CD4-positive, alpha-beta T cell (primary cell): ENCODE measurements around the gene UXS1. TPM values are rescaled to one million over a fixed set of nuclear protein-coding genes. Genes with fewer than 3 reads are reported as not detected.

ENCODE experiments used
- ATAC-seq: fragments of 200-7000 bp; cut with Tn5 transposase; one replicate; pipeline ENCODE4 v1.10.0; 2022; ENCODE audit warnings: mild to moderate bottlenecking; ENCODE audit not compliant: poor library complexity
- CTCF ChIA-PET: fragments of 350-600 bp; sonication (Branson Sonifier 250); formaldehyde crosslinking; loops from one replicate; lab custom pipeline; 2021; ENCODE audit warnings: antibody characterized with exemption, inconsistent platforms; lab: Charles Lee
- POLR2A ChIA-PET: fragments of 350-600 bp; sonication (Branson Sonifier 250); formaldehyde crosslinking; loops from one replicate; lab custom pipeline; 2021; ENCODE audit warnings: antibody characterized with exemption, inconsistent platforms; lab: Charles Lee
- DNase-seq, 14 experiments: peaks; one replicate each; pipeline ENCODE4 v3.0.0-alpha.2; 2013 to 2020; ENCODE audit warnings: mixed read lengths in 2 of 14
- H3K27ac ChIP-seq, 2 donors: one replicate each; pipeline versions ENCODE4 v1.5.1 to v1.7.0; 2013; ENCODE audit warnings: low read length in 2 of 2, low read depth in 1 of 2, mild to moderate bottlenecking in 1 of 2
- H3K27me3 ChIP-seq, 2 experiments: 1 replicate in 1 of 2; 2 replicates in 1 of 2; pipeline versions ENCODE4 v1.6.1 to v1.7.0; 2013; ENCODE audit warnings: low read length in 2 of 2, control low read depth in 1 of 2, mild to moderate bottlenecking in 1 of 2, moderate library complexity in 1 of 2; ENCODE audit not compliant: insufficient read depth in 2 of 2, control insufficient read depth in 1 of 2
- H3K36me3 ChIP-seq: one replicate; pipeline ENCODE4 v1.6.1; 2013; ENCODE audit warnings: low read length, control low read depth; ENCODE audit not compliant: insufficient read depth
- H3K4me1 ChIP-seq: one replicate; pipeline ENCODE4 v1.6.1; 2013; ENCODE audit warnings: low read length, control low read depth; ENCODE audit not compliant: insufficient read depth
- H3K4me3 ChIP-seq: one replicate; pipeline ENCODE4 v1.5.1; 2013; ENCODE audit warnings: mild to moderate bottlenecking, low read length, moderate library complexity
- H3K9me3 ChIP-seq, 2 experiments: 1 replicate in 1 of 2; 2 replicates in 1 of 2; pipeline versions ENCODE4 v1.6.1 to v1.7.0; 2013; ENCODE audit warnings: low read length in 2 of 2, mild to moderate bottlenecking in 2 of 2, control low read depth in 1 of 2, moderate library complexity in 1 of 2; ENCODE audit not compliant: control insufficient read depth in 1 of 2, insufficient read depth in 1 of 2
- H3K27ac Mint-ChIP-seq: one replicate; pipeline ENCODE4 v1.8.0; 2020; ENCODE audit warnings: mixed read lengths
- H3K27me3 Mint-ChIP-seq: one replicate; pipeline ENCODE4 v1.8.0; 2021; ENCODE audit warnings: mixed read lengths
- H3K36me3 Mint-ChIP-seq: one replicate; pipeline ENCODE4 v1.8.0; 2021; ENCODE audit warnings: low read depth, mixed read lengths
- H3K4me1 Mint-ChIP-seq: one replicate; pipeline ENCODE4 v1.8.0; 2021; ENCODE audit warnings: low read depth, mixed read lengths
- H3K4me3 Mint-ChIP-seq: one replicate; pipeline ENCODE4 v1.8.0; 2020; ENCODE audit warnings: mild to moderate bottlenecking, mixed read lengths
- H3K9me3 Mint-ChIP-seq: one replicate; pipeline ENCODE4 v1.8.0; 2020; ENCODE audit warnings: mixed read lengths
- CTCF ChIP-seq: fragments of 200-600 bp; IDR thresholded peaks from one replicate; pipeline ENCODE4 v1.8.0; 2022; ENCODE audit warnings: antibody characterized with exemption, mild to moderate bottlenecking
- intact Hi-C, 2 experiments: fragments of 100-400 bp; cut with DNase I in 1 of 2; cut with micrococcal nuclease in 1 of 2; formaldehyde crosslinking; loops; one replicate each; pipeline versions ENCODE4 v1.15.1 to v1.9.0; 2023 to 2025; cut with DNase I, micrococcal nuclease
- total RNA-seq, 174 experiments: library from RNA in 2 of 174; stranded (reverse) in 2 of 174; gene quantifications; one replicate each; pipeline ENCODE4 v1.2.3 and lab custom pipeline; 2021 to 2026

Gene UXS1
- total RNA-seq, 2 experiments from 2014 or later, result 59.3 to 67.1 TPM

- Mint-ChIP-seq H3K36me3 (peaks cover 45% of the 10 kb centered on the region), H3K27ac (peak overlapping the region; percentile 95), H3K4me3 (no peak overlapping the region), H3K9me3 (peaks cover 4% of the 10 kb centered on the region), H3K4me1 (peaks cover 97% of the 10 kb centered on the region), H3K27me3 (no peaks in the 10 kb centered on the region)
- ChIA-PET POLR2A (interaction anchor here (0.8 kb wide), 1 partner anchor 118 kb away, joined by 3 read pairs; no protein-coding TSS in a partner anchor), CTCF (interaction anchor here (0.6 kb wide), 1 partner anchor 51 kb away, joined by 3 read pairs; no protein-coding TSS in a partner anchor)
- H3K36me3 ChIP-seq, result peaks cover 14% of the 10 kb centered on the region
- no peak overlapping the region for H3K27ac ChIP-seq
- TF ChIP-seq CTCF, result no peak
- no peak overlapping the region for H3K4me3 ChIP-seq
- H3K27me3 ChIP-seq, result no peaks in the 10 kb centered on the region
- H3K9me3 ChIP-seq, result no peaks in the 10 kb centered on the region
- ATAC-seq (no peak), DNase-seq (no peak)
- intact Hi-C loops, result loop anchor here in 1 of 2 experiments (5.0 to 10.0 kb wide), 3 partner anchors 294 to 756 kb away; partner anchors contain the start of gene C2orf49
- H3K4me1 ChIP-seq, result peaks cover 65% of the 10 kb centered on the region
Observed at GRCh38 chr2:106090916-106091618, 103.0 kb downstream of the UXS1 start.

GRCh38 chr2:106089611-106090010, 104.5 kb downstream of the UXS1 start:
- ChIA-PET POLR2A (no interaction called here), CTCF (no interaction called here)
- no peak for TF ChIP-seq CTCF
- Histone ChIP-seq H3K9me3 (no peaks in the 10 kb centered on the region), H3K27me3 (no peaks in the 10 kb centered on the region), H3K27ac (peak overlapping the region in 1 of 2 donors; percentile 20), H3K4me1 (peaks cover 67% of the 10 kb centered on the region), H3K36me3 (peaks cover 14% of the 10 kb centered on the region), H3K4me3 (no peak overlapping the region)
- H3K4me3 Mint-ChIP-seq, result no peak overlapping the region
- ATAC-seq, result no peak
- intact Hi-C loops, result loop anchor here (5.0 to 10.0 kb wide), 5 partner anchors 37 to 755 kb away; partner anchors contain the start of gene C2orf49 (in 1 of the 2)
- H3K4me1 Mint-ChIP-seq, result peaks cover 96% of the 10 kb centered on the region
- peaks cover 4% of the 10 kb centered on the region for H3K9me3 Mint-ChIP-seq
- H3K27ac Mint-ChIP-seq, result peak overlapping the region; percentile 95
- H3K27me3 Mint-ChIP-seq, result no peaks in the 10 kb centered on the region
- DNase-seq, result peak in 1 of 14 experiments; percentile 35
- H3K36me3 Mint-ChIP-seq, result peaks cover 41% of the 10 kb centered on the region

GRCh38 chr2:106085181-106085940, 108.7 kb downstream of the UXS1 start:
- H3K9me3 Mint-ChIP-seq, result peaks cover 4% of the 10 kb centered on the region
- H3K4me1 Mint-ChIP-seq, result peaks cover 73% of the 10 kb centered on the region
- peak overlapping the region; percentile 50 for H3K4me3 Mint-ChIP-seq
- Histone ChIP-seq H3K4me1 (peaks cover 35% of the 10 kb centered on the region), H3K27ac (peak overlapping the region; percentile 56 to 59), H3K36me3 (no peaks in the 10 kb centered on the region), H3K4me3 (peak overlapping the region; percentile 9), H3K9me3 (no peaks in the 10 kb centered on the region), H3K27me3 (no peaks in the 10 kb centered on the region)
- peak; percentile 61 for TF ChIP-seq CTCF
- intact Hi-C loops, result loop anchor here in 1 of 2 experiments (1.0 to 5.0 kb wide), 7 partner anchors 11 to 509 kb away; no protein-coding TSS in a partner anchor
- peak; percentile 90 for ATAC-seq
- H3K36me3 Mint-ChIP-seq, result peaks cover 14% of the 10 kb centered on the region
- POLR2A ChIA-PET, result interaction anchor here (0.5 to 6.0 kb wide), 9 partner anchors 11 to 303 kb away, joined by 3 to 64 read pairs (median 3); no protein-coding TSS in a partner anchor
- peak overlapping the region; percentile 95 for H3K27ac Mint-ChIP-seq
- peak in 13 of 14 experiments; percentile 40 to 86 (median 60) for DNase-seq
- H3K27me3 Mint-ChIP-seq, result no peaks in the 10 kb centered on the region
- CTCF ChIA-PET, result interaction anchor here (0.7 to 3.8 kb wide), 15 partner anchors 9 to 287 kb away, joined by 3 to 27 read pairs (median 3); no protein-coding TSS in a partner anchor
